Activated T-helper 9 cell treated with anti-CD3 and anti-CD28 coated beads, Interleukin-2, amount 50 U/mL, for 16 hours (primary cell): ENCODE data around the gene RPL21.
"Not testable (repeated sequence)": the region's sequence is repeated elsewhere in the genome, so short reads cannot be mapped to it uniquely, and the experiment has no call there.

Source experiments
- DNase-seq: peaks from one replicate; pipeline ENCODE4 v3.0.0-alpha.2; 2020; ENCODE audit warnings: low read depth

RPL21 gene

DNA sequence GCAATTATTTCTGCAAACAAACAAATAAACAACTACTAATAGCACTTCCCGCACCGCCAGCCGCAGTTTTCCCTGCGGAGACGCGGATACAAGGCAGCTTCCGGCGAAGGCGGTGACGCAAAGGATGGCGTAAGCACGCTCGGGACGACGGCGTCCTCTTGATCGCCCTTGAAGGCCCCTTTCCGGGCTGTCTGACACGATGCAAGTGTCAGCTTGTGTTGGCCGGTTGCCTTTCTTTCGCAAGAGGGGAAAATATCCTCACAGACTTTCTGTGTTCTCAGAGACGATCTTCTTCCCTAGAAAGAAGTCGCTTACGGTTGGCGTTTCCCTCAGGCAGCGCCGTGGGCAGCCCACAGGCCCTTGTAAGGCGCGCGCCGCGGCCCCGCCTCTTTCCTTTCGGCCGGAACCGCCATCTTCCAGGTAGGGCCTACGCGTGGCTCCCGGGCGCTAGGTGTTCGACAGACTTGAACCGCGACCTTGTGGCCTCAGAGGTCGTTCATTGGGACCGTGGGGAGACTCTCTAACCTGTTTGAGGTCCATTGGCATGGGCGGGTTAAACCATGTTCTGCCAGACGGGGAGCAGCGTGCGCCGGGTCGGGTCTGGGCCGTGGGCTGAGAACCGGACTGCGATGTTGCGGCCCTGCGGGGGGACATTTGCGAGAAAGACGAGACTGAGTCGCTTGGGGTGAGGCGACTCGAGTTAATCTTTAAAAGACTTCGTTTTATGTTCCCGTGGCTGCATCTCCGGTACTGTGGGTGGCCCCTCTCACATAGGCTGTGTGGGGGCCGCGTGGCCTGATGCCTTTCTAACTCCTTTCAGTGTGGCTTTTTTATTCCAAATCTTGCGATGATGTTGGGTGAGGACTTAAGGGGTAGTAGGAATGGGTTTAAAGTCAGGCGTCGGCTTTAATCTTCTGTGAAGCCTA, at the start of gene RPL21:
RPL21 (plus strand) TSS at position 393 of the 926 bp plus-strand sequence. CDS start 2,219 bp downstream, outside the sequence.
- DNase-seq, result peak; percentile 84

DNA sequence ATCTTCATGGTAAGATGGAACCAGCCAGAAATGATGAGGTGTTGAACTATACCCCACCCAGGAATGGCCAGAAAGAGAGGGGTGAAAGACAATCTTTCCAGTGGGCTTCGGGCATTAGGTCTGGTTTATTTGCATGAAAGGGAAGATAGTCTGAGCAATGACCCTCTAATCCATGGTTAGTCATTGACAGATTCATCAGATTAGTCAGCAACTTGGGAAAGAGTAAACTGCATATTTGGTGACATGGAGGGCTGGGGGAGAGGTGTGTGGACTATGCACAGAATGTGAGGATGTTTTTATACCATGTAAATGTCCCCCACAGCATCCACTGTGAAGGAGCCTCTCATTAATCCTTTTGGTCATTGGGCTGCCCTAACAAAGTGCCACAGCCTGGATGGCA, 49.7 kb upstream of the RPL21 start:
- DNase-seq, result no peak

DNA sequence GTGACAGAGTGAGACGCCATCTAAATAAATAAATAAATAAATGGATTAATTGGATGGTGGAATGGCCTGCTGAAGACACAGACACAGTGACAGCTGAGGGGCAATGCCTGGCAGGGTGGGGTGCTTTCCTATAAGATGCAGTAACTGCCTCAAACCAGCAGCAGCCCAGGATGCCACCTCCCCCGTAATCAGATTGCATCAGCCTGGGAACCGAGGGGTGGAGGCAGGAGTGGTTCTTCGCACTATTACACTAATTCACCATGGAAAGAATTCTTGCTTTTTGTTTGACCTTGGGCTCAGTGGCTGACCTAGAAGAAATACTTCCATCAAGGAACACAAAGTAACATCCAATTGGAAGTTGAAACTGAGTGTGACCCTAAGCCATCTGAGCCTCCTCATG, 48.2 kb upstream of the RPL21 start:
- no peak for DNase-seq

DNA sequence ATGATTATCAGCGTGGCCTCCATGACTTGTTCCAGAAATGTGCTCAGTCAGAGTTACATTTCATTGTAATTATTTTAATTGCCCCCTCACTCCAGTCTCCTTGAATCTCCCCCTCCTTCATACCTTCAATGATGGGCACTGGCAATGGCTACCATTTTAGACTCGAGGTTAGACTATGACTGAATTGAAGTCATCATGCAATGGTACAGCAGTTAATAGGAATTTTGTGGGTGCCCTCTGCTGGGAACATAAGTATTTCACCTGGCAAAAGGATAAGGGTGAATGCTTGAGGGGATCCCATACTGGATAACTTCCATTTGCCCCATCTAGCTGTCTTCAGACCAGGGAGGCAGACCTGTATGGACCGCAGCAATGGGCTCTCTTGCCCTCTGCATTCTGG, 47.5 kb upstream of the RPL21 start:
- no peak for DNase-seq

DNA sequence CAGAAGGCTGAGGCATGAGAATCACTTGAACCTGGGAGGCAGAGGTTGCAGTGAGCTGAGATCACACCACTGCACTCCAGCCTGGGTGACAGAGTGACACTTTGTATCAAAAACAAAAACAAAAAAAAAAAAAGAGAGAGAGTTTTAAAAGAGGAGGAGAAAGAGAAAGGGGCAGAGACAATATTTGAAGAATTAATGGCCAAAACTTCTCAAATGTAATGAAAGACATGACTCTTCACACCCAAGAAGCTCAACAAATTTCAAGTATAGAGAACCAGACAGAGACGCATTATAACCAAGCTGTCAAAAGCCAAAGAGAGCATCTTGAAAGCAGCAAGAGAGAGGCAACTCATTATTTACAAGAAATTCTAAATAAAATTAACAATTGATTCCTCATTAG, 42.8 kb upstream of the RPL21 start:
- no peak for DNase-seq

DNA sequence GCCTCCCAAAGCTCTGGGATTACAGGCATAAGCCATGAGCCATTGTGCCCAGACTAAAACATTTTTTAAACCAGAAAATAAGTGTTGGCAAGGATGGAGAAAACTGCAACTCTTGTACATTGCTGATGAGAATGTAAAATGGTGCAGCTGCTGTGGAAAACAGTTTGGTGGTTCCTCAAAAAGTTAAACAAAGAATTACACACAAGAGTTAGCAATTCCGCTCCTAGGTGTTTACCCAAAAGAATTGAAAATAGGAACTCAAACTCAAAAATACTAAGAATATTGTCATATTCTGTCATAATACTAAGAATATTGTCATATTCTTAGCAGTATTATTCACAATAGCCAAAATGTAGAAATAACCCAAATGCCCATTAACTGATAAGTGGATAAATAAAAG, 40.1 kb upstream of the RPL21 start:
- DNase-seq, result no peak

DNA sequence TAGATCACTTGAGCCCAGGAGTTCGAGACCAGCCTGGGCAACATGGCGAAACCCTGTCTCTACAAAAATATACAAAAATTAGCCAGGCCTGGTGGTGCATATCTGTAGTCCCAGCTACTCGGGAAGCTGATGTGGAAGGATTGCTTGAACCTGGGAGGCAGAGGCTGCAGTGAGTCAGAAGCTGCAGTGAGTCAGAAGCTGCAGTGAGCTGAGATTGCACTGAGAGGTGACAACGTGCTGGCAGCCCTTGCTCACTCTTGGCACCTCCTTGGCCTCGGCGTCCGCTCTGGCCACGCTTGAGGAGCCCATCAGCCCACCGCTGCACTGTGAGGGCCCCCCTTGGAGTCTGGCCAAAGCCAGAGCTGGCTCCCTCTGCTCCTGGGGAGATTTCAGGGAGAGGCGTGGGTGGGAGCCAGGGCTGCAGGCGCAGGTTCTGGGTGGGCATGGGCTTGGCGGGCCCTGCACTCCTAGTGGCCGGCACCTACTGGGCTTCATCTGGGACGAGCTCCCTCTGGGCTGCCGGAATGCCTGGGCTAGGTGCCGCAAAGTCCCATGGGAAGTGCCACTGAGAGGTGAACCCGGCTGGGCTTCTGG, 39.5 kb upstream of the RPL21 start:
- DNase-seq, result no peak

DNA sequence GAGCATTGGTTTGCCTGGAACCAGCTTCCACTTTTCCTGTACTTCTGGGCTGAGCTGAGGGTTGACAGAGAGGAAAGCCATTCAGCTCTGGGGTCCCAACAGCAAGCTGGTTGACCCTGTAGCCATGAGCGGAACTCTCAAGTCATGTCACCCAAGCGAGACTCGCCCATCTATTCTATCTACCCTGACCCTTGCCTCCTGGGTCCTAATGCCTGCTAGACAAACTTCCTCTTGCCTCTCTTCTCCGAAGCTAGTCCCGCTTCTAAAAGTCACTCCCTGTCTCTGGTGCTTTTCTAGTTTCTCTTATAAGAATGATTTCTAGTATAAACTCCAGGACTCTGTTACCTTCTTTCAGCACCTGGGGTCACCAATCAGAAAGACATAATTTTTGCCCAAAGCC, 38.0 kb upstream of the RPL21 start:
- DNase-seq, result not testable (repeated sequence)

DNA sequence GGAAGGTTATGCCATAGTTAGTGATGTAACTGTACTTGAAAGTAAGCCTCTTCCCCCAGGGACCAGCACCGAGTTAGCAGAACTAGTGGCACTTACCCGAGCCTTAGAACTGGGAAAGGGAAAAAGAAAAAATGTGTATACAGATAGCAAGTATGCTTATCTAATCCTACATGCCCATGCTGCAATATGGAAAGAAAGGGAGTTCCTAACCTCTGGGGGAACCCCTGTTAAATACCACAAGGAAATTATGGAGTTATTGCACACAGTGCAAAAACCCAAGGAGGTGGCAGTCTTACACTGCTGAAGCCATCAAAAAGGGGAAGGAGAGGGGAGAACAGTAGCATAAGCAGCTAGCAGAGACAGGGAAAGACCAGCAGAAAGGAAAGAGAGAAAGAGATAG, 33.6 kb upstream of the RPL21 start:
- DNase-seq, result not testable (repeated sequence)

DNA sequence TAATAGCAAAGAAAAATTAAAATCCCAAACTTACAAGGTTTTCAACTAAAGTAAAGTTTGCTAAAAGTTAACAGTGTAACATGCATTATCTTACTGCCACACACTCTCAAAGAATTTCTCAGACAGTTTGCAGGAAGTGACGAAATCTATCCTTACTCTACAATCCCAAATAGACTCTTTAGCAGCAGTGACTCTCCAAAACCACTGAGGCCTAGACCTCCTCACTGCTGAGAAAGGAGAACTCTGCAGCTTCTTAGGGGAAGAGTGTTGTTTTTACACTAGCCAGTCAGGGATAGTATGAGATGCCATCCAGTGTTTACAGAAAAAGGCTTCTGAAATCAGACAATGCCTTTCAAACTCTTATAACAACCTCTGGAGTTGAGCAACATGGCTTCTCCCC, 32.5 kb upstream of the RPL21 start:
- not testable (repeated sequence) for DNase-seq

DNA sequence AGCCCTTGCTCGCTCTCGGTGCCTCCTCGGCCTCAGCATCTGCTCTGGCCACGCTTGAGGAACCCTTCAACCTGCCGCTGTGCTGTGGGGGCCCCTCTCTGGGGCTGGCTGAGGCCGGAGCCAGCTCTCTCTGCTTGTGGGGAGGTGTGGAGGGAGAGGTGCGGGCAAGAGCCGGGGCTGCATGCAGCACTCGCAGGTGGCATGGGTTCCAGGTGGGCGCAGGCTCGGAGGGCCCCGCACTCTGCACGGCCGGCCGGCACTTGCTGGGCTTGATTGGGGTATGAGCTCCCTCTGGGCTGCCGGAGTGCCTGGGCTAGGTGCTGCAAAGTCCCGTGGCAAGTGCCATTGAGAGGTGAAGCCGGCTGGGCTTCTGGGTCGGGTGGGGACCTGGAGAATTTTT, 31.7 kb upstream of the RPL21 start:
- no peak for DNase-seq

DNA sequence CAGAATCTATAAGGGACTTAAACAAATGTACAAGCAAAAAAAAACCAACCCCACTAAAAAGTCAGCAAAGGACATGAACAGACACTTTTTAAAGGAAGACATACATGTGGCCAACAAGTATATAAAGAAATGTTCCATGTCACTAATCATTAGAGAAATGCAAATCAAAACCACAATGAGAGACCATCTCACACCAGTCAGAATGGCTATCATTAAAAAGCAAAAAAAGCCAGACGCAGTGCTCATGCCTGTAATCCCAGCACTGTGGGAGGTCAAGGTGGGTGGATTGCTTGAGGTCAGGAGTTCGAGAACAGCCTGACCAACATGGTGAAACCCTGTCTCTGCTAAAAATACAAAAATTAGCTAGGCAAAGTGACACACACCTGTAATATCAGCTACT, 29.3 kb upstream of the RPL21 start:
- not testable (repeated sequence) for DNase-seq

DNA sequence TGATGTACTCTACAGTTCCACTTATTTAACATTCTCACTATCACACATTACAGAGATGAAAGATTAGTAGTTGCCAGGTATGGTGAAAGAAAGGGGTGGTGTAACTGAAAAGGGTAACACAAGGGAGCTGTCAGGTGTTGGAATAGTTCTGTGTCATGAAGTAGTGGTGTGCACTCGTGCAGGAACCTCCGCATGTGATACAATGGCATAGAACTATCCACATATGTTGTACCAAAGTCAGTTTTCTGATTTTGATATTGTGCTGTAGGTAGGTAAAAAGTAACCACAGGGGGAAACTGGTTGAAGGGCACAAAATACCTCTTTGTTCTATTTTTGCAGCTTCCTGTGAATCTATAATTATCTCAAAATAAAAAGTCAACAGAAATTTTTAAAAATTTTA, 24.4 kb upstream of the RPL21 start:
- no peak for DNase-seq

DNA sequence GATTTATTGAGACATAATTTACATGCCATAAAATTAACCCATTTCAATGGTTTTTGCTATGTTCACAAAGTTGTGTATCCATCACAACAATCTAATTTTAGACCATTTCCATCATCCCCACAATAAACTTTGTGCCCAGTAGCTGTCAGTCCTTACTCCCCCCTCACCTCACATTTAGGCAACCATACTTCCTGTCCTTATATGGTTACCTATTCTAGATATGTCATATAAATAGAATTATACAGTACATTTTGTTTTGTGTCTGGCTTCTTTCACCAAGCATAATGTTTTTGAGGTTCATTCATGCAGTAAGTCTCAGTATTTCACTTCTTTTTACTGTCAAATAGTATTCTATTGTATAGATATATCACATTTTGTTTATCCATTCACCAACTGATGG, 23.2 kb upstream of the RPL21 start:
- no peak for DNase-seq

DNA sequence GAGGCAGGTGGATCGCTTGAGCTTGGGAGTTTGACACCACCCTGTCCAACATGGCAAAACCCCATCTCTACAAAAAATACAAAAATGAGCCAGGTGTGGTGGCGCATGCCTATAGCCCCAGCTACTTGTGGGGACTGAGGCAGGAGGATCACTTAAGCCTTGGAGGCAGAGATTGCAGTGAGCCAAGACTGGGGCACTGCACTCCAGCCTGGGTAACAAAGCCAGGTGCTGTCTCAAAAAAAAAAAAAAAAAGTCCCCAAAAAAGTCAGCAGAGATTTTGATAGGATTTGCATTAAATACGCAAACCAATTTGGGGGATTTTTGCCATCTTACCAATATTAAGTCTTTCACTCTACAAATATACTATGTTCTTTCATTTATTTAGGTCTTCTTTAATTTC, 21.7 kb upstream of the RPL21 start:
- no peak for DNase-seq

DNA sequence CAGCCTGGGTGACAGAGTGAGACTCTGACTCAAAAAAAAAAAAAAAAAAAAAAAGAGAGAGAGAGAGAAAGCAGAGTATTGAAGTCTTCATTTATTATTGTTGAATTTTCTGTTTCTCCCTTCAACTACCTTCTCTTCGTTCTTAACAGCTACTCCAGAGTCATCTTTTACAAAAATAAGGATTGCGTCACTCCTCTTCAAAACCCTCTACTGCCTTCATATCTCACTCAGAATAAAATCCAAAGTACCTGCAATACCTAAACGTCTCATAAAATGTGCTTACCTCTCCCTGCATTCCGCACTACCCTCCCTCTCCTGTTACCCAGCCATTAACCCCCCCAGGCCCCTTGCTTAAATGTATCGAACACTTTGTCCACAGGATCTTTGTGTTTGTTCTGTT, 17.4 kb upstream of the RPL21 start:
- no peak for DNase-seq

DNA sequence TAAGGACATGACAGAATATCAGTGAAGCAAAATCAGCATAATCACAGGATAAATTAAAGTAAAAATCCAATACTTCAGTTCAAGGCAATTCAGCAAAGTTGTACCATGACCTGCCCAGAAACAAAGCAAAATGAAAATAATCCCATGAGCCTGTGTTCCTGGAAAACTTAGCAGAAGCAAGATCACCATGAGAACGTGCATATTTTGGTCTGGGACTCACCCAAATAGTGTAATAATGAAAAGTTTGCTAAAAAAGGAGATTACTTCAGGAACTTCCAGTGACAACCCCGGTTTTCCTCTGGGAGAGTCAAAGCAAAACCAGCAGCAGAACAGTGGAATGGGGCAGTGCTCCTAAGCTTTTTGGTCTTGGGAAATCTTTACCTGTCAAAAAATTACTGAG, 14.9 kb upstream of the RPL21 start:
- DNase-seq, result no peak

DNA sequence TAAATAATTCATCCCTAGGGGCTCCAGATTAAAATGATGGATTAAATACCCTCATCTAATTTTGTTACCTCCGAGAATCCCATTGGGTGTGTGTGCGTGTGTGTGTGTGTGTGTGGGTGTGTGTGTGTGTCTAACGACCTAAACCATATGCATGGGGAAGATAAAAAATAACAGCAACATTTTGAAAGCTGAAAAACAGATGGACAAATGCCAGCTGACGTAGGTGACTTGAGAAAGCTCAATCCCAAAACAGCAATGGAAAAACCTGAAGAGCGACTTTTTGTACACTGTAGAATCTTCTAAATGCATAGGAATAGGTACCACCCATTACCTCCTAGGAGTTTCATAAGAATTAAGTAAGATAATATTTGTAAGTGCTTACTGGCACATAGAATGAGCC, 8.7 kb upstream of the RPL21 start:
- DNase-seq, result no peak

DNA sequence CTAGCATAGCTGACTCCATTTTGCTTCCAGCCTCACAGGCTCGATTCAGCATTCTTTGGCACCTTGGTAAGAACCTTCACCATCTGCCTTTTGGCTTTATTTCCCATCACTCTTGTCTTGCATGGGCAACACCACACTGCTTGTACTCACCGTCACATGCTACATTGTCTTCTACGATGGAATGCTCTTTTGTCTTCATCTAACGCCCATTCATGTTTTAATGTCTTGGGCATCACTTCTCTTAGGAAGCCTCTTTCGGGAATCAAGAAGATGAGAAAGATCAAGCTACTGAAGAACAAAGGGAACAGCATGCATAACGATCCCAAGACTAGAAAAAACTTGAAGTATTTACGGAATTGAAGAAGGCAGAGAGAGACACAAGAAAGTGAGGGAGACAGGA, 5.7 kb upstream of the RPL21 start:
- no peak for DNase-seq

DNA sequence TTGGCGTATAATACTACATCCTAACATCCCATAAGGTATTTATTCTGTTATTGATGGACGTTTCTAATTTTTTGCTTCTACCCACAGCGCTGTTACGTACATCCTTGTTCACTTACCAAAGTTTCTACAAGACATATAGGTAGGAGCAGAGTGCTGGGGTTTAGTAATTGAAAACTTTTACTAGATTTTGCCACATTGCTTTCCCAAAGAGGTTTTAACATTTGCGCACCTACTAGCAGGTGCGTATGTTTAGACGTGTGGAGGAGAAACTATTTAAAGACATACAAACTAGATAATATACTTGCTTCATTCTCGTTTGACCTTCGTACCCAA, 559 bp upstream of the RPL21 start:
- DNase-seq, result no peak

DNA sequence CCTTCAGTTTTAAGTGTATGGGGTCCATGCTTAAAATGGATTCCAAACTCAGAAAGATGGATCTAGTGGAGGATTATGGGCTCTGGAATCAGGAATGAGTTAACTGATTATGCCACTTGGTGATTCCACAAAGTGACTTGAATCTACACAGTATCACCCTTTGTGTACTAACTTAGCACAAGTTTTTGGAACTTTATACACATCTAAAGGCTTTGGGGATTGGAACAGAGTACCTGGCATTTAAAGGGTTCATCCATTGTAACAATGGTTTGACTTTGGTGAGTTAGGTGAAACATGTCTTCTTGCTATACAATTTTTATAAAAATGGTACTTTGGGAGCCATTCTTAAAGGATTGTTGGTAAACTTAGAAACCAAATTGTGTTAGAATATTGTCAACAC, 1.1 kb downstream of the RPL21 start:
- no peak for DNase-seq

DNA sequence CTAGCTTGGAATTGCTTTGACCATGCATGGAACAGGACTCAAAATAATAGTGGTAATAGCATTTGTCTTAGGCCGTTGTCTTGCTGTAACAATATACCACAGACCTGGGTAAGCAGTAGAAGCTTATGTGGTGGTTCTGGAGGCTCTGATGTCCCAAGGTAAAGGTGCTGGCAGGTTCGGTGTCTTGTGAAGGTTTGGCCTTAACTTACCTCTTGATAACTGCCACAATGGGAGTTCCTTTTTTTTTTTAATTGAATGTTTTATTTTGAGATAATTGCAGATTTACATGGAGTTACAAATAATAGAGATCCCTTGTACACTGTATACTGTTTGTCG, 5.8 kb downstream of the RPL21 start:
- no peak for DNase-seq

DNA sequence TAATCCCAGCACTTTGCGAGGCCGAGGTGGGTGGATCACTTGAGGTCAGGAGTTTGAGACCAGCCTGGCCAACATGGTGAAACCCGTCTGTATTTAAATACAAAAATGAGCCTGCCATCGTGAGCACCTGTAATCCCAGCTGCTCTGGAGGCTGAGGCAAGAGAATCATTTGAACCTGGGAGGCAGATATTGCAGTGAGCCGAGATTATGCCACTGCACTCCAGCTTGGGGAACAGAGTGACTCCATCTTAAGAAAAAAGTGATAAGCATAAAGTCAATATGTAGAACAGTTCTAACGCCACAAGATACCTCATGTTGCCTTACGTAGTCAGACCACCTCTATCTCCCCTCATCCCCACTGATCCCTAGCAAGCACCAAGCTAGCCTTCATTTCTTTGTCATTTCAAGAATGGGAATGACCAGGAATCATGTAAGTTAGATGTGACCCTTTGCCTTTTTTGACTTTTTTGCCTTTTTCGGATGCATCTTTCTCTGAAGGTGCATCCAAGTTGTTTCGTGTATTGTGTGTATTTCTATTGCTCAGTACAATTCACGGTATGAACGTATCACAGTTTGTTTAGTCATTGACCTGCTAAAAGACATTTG, 6.4 kb downstream of the RPL21 start:
- DNase-seq, result no peak
